NCI-H2171 (cell line): ENCODE measurements around the gene NR3C1.

ENCODE experiments used
- DNase-seq: peaks from one replicate; lab custom pipeline; 2025; lab: John Stamatoyannopoulos, UW

NR3C1 gene

DNA sequence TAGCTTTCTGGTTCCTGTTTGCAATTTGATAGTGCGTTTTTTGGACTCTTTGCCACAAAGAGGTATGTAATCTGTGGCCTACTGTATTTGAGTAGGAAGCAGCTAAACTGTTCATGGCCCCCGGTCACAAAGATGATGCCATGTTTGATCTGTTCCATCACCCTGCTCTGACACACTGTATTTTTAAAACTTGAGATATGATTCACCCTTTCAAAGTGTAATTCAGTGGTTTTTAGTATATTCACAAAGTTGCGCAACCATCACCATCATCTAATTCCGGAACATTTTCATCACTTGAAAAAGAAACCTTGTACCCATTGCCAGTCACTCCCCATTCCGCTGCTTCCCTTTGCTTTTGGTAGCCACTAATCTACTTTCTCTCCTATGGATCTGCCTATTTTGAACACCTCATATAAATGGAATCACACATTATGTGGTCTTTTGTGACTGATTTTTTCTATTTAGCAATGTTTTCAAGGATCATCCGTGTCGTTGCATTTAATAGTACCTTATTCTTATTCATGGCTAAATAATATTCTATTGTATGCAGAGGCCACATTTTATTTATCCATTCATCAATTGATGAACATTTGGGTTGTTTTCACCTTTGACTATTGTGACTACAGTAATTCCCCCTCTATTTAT is 141.6 kb downstream of the NR3C1 start:
- no peak for DNase-seq

GRCh38 chr5:143259254-143259605 is 144.3 kb downstream of the NR3C1 start:
- no peak for DNase-seq

DNA sequence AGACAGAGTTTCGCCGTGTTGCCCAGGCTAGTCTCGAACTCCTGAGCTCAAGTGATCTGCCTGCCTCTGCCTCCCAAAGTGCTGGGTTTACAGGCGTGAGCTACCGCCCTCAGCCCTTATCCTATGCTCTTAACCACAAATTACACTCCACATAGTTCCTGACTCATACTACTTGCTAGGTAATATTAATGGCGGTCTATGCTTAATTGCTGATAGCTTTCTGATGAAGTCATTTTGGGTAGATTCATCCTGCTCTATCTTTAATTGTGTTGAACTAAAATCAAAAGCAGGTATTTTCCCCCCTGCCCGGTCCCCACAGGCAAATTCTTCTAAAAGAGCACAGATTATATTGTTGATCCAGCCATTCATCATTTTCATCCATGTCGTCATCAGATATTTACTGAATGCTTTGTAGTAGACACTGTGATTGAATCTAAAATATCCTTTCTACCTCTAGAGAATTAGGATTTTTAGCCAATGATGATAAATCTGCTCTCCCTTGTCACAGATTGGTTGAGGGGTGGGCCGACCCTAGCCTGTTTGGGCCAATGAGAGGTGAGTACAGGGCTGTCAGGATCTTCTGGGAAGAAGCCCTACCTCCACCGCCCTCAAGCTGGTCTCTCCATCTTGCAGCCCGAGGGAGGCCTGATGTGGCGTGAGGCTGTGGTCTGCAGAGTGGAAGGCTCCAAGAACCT is 144.8 kb downstream of the NR3C1 start:
- DNase-seq, result no peak

GRCh38 chr5:143254819-143255218 is 148.7 kb downstream of the NR3C1 start:
- DNase-seq, result no peak

DNA sequence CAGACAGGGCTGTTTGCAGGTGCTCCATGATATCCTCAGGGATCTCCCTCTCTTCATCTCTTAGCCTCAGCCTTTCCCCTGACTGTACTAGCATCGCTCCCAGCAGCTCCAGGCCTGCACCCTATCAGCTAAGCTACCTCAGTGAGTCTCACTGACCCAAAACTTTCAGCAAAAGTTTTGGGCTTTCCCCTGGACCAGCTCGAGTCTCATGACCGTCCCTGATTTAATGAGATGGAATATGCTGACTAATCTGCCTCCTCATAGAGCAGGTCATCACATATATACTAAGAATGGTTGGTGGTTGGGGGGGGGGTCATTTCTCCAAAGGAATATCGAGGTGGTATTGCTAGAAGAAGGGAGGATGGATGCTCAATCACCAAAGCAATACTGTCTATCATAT is 151.5 kb downstream of the NR3C1 start:
- DNase-seq, result no peak

DNA sequence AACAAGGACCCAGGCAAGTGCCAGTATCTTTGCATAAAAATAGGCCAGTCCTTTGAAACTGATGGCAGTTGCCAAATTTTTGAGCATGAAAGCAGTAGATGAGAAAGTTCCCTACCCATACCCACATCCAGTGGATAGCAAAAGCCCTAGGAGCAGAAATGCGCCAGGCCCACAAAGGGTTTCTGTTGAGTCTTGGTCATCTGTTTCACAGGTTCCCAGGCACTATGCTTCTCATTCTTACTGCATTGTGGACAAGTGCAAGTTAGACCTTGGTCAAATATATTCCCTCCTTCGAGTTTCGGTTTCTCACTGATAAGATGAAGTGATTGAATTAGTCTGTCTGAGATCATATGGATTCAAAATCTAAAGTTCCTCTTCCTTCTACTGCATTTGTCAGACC is 152.3 kb downstream of the NR3C1 start:
- no peak for DNase-seq

- no peak for DNase-seq
Measured at GRCh38 chr5:143249851-143250250, 153.6 kb downstream of the NR3C1 start.

- DNase-seq, result no peak
Measured at GRCh38 chr5:143248822-143249579, 154.5 kb downstream of the NR3C1 start.

DNA sequence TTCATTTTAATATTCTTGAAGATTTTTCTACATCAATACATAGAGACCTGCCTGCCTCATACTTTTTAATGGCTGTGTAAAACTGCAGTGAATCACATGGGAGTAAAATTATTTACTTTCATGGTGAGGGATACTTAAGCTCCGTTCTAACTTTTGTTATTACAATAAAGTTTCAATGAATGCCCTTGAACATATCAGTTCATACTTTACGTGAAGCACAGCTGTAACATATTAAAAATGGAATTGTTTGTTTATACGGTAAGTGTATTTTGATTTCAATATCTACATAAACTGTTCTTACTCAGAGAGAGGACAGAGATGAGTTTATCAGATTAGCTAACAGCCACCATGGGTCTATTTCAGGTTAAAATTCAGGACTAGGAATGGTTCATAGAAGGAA is 155.1 kb downstream of the NR3C1 start:
- no peak for DNase-seq

GRCh38 chr5:143247134-143247815 is 156.2 kb downstream of the NR3C1 start:
- no peak for DNase-seq

DNA sequence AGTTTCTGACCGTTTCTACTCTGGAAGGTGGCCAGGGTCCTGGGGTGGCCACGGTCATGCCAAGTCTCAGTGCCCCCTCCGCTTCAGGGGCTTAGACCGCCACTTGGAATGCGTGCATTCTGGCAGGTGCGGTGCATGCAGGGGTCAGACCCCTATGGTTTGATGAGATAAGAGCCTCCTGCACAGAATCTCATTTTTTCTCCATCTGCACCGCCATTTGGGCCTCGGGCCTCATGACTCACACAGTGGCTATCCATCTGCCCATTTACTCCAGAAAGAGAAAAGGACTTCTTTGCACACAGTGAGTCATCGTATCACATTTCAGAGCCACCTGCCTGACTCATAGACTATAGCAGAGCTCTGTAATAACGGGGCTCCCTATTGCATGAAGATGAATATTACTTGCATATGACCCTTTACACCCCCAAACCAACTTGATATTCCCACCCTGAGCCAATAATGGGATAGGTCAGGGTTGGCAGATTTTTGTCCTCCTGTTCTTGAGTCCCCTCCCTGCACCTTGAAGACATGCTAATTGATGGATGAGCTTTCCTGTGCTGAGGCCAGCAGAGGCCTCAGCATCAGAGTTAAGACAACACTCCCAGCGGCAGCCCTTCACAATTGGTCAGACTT is 157.4 kb downstream of the NR3C1 start:
- peak; percentile 71 for DNase-seq

DNA sequence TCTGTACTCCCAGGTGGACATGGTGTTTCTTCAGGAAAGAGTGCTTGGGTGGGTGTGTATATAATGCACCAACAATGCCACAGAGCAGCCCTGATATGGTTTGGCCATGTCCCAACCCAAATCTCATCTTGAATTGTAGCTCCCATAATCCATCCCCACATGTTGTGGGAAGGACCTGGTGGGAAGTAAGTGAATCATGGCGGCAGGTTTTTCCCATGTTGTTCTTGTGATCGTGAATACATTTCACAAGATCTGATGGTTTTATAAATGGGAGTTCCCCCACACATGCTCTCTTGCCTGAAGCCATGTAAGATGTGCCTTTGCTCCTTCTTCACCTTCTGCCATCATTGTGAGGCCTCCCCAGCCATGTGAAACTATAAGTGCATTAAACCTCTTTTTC is 158.5 kb downstream of the NR3C1 start:
- no peak for DNase-seq

- no peak for DNase-seq
Measured at GRCh38 chr5:143244000-143244736, 159.3 kb downstream of the NR3C1 start.

DNA sequence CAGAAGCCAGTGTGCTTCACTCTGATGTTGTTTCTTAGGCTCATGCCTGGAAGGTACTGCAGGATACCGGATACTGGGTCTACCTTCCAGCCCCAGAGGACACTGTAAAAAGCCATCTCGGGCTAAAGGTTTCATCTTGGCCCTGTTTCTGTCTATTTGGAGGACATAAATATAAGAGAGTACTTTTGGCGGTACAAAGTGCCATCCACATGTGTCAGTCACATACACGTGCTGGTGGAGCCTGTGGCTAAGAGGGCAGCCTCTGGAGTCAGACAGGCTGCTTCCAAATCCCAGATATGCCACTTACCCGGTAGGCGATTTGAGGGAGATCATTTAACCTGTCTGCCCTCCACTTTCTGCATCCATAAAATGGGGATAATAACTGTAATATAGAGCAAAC is 160.4 kb downstream of the NR3C1 start:
- no peak for DNase-seq

DNA sequence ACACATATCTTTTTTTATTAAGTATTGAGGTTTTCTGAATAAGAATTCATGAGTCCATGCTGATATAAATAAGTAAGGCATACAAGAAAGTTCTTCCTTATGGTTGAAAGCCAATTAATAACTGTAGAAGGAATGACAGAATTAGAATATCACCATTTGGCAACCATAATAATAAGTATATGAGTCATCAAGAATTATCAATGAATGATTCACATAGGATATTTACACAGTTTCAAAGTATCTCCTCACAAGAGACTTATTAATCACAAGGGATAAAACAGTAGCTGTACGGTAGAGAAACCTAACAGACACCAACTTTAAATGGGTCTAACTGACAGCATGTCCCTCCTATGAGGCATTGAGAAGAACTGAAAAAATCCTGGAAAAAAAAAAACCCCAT is 161.6 kb downstream of the NR3C1 start:
- no peak for DNase-seq

DNA sequence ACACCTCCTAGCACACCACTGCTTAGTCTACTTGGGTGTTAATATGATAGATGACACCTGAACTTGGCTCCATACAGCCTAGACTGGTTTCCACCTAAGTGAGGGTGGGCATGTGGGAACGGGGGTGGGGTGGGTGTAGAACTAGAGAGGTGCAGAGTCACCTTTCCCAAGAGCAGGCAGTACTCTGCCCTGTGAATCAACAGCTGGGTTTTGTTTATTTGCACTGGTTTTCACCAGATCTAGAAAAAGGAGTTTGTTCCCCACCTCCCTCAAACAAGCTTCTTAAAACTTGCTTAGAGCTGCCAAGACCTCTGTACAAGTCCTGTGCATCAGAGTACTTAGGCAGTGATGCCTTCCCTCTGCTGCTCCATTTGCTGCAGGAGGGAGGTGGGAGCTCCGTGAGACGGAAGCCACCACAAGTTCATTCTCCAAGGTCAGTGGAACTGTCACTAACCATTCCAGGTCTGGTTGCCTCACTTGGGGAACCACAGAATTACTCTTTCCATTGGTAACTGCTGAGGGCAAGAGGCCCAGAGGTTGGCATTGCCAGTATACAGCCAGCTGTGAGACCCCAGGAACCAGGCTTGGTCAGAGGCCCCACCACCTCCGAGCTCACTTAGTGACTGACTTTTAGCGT is 163.5 kb downstream of the NR3C1 start:
- no peak for DNase-seq

GRCh38 chr5:143238620-143239019 is 164.9 kb downstream of the NR3C1 start:
- no peak for DNase-seq

DNA sequence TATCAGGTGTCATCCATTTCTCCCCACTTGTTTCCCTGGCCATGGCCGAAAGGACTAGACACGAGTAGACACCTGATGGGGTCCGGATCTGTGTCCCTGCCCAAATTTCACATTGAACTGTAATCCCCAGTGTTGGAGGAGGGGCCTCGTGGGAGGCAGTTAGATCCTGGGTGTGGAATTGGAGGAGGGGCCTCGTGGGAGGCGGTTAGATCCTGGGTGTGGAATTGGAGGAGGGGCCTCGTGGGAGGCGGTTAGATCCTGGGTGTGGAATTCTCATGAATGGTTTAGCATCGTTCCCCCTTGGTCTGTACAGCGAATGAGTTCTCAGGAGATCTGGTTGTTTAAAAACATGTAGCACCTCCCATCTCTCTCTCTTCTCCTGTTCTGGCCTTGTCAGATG is 165.8 kb downstream of the NR3C1 start:
- no peak for DNase-seq

GRCh38 chr5:143236682-143237081 is 166.8 kb downstream of the NR3C1 start:
- DNase-seq, result no peak

DNA sequence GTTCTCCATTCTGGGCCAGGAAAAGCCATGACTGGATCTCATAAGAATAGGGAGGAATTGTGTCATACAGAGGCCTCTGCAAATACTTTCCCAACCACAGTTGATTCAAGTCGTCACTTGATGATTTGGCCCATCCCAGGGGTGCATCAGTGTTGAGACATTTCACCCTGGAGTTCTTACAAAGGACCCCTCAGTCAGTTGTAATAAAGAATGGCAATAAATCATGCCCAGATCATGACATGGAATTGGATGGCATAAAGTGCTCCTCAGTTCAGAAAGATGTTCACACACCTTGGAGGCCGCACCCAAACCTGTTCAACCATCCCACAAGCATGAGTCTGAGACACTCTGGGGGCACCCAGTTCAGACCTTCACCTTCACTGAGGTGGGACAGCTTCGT is 168.1 kb downstream of the NR3C1 start:
- no peak for DNase-seq
